ENCODE data around the gene ITIH3.

The ITIH3 gene

DNA sequence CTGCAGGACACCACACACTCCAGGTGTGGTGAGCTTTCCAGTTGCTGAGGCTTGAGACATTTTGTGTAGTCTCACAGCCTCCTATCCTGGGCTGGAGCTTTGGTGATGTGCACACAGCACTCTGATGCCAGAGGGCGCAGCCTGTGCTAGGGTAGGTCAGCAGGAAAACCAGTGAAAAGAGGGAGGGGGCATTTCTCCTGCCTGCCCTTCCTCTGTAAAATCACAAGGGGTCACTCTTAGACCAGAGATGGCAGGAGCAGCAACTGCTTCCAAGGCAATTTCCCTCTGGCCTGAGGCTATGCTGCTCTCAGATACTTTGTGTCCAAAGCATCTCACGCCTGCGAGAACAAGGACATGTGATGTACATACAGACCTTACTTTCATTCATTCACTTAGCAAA lies 56.8 kb downstream of the ITIH3 start:
- peak; percentile 57 for ATAC-seq
- Mint-ChIP-seq H3K4me3 (no peak overlapping the region), H3K27ac (no peak overlapping the region), H3K36me3 (peaks cover 46% of the 10 kb centered on the region), H3K27me3 (no peaks in the 10 kb centered on the region), H3K4me1 (no peaks in the 10 kb centered on the region), H3K9me3 (no peaks in the 10 kb centered on the region)

GRCh38 chr3:52852419-52852818 lies 57.8 kb downstream of the ITIH3 start:
- peaks cover 43% of the 10 kb centered on the region for H3K36me3 Mint-ChIP-seq

GRCh38 chr3:52854013-52854412 lies 59.4 kb downstream of the ITIH3 start:
- no peaks in the 10 kb centered on the region for H3K27me3 Mint-ChIP-seq
- H3K36me3 Mint-ChIP-seq = peaks cover 33% of the 10 kb centered on the region
- H3K4me1 Mint-ChIP-seq = no peaks in the 10 kb centered on the region
- no peak for ATAC-seq
- H3K9me3 Mint-ChIP-seq = no peaks in the 10 kb centered on the region
- H3K27ac Mint-ChIP-seq = no peak overlapping the region
- no peak overlapping the region for H3K4me3 Mint-ChIP-seq

More at GRCh38 chr3:52852419-52852818, 57.8 kb downstream of the ITIH3 start:
- H3K9me3 Mint-ChIP-seq = no peaks in the 10 kb centered on the region
- no peak for ATAC-seq
- H3K4me3 Mint-ChIP-seq = no peak overlapping the region
- H3K27me3 Mint-ChIP-seq = no peaks in the 10 kb centered on the region
- no peaks in the 10 kb centered on the region for H3K4me1 Mint-ChIP-seq
- no peak overlapping the region for H3K27ac Mint-ChIP-seq

GRCh38 chr3:52856666-52857065 lies 62.1 kb downstream of the ITIH3 start:
- peaks cover 32% of the 10 kb centered on the region for H3K36me3 Mint-ChIP-seq
- H3K27me3 Mint-ChIP-seq = no peaks in the 10 kb centered on the region
- H3K4me3 Mint-ChIP-seq = no peak overlapping the region
- H3K4me1 Mint-ChIP-seq = peaks cover 6% of the 10 kb centered on the region
- no peak for ATAC-seq
- H3K9me3 Mint-ChIP-seq = no peaks in the 10 kb centered on the region
- no peak overlapping the region for H3K27ac Mint-ChIP-seq

DNA sequence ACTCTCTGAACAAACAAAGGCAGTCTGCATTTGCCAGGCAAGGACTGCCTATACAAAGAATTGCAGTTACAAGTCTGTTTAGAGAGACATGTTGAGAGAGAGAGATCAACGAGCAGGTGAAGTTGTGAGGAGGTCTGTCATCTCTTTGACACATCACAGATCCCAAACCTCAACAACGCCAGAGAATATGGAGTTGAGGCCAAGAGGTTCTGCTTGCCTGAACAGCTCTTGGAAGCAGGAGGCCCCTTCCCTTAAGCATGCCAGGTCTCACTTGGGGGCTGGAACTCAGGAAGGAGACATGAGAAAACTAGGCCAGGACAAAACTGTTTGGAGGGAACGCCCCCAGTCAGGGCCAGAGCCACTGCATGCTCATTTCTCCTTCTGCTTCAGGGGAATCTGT lies 62.5 kb downstream of the ITIH3 start:
- H3K27me3 Mint-ChIP-seq = no peaks in the 10 kb centered on the region
- no peak for ATAC-seq

GRCh38 chr3:52857864-52858263 lies 63.3 kb downstream of the ITIH3 start:
- Mint-ChIP-seq H3K27ac (no peak overlapping the region), H3K36me3 (peaks cover 37% of the 10 kb centered on the region), H3K4me3 (no peak overlapping the region), H3K27me3 (no peaks in the 10 kb centered on the region), H3K4me1 (peaks cover 12% of the 10 kb centered on the region), H3K9me3 (peaks cover 3% of the 10 kb centered on the region)
- no peak for ATAC-seq

More for the DNA sequence above, 62.5 kb downstream of the ITIH3 start:
- no peak overlapping the region for H3K4me3 Mint-ChIP-seq
- H3K27ac Mint-ChIP-seq = no peak overlapping the region
- H3K36me3 Mint-ChIP-seq = peaks cover 32% of the 10 kb centered on the region
- H3K9me3 Mint-ChIP-seq = no peaks in the 10 kb centered on the region
- peaks cover 10% of the 10 kb centered on the region for H3K4me1 Mint-ChIP-seq

All from stimulated activated memory B cell treated with anti-CD40 and anti-IgM and Interleukin-4, amounts not matched to agents 10 μg/mL and 1 μg/mL and 100 μg/mL, for 72 hours (primary cell).